AG04450 (cell line): Measurements from ENCODE around the gene ATP8A2. TPM values are rescaled to one million over a fixed set of nuclear protein-coding genes. Genes with fewer than 3 reads are reported as not detected.

Source experiments
- CTCF ChIA-PET: fragments of 300-600, 350-600 bp; formaldehyde crosslinking; extraction: SDS; loops from one replicate; lab custom pipeline; 2022; ENCODE audit warnings: antibody characterized with exemption, inconsistent platforms; lab: Charles Lee
- POLR2A ChIA-PET: fragments of 350-600 bp; formaldehyde crosslinking; extraction: SDS; loops from one replicate; lab custom pipeline; 2021; ENCODE audit warnings: antibody characterized with exemption, inconsistent platforms; lab: Yijun Ruan, JAX
- DNase-seq: peaks from one replicate; pipeline ENCODE4 v3.0.0-alpha.2; 2011; ENCODE audit warnings: low read depth, low spot score
- H3K27ac ChIP-seq: one replicate; pipeline ENCODE4 v1.5.1; 2012; ENCODE audit warnings: low read depth, low read length, control low read depth
- H3K27me3 ChIP-seq: one replicate; pipeline ENCODE4 v1.6.0; 2012; ENCODE audit warnings: low read length; ENCODE audit not compliant: control insufficient read depth, insufficient read depth
- H3K4me3 ChIP-seq: 2 replicates; pipeline ENCODE4 v1.5.1; 2011; ENCODE audit warnings: mild to moderate bottlenecking, low read depth, low read length, control low read depth
- H3K9me3 ChIP-seq: 2 replicates; pipeline ENCODE4 v1.5.1; 2012; ENCODE audit warnings: low read length; ENCODE audit not compliant: control insufficient read depth, insufficient read depth
- CTCF ChIP-seq: IDR thresholded peaks from 2 replicates; pipeline ENCODE4 v1.5.1; 2011; ENCODE audit warnings: low read depth, low read length, control low read depth, inconsistent platforms
- polyA plus RNA-seq: library from polyadenylated mRNA; depleted of rRNA; stranded (reverse); fragments of >200 nt; gene quantifications from 2 replicates; pipeline ENCODE4 v1.2.3, GENCODE V29; 2011

Gene ATP8A2
- polyA plus RNA-seq, 1 experiment, result 0.19 TPM

- Histone ChIP-seq H3K27me3 (no peaks in the 10 kb centered on the region), H3K27ac (no peak overlapping the region), H3K9me3 (no peaks in the 10 kb centered on the region), H3K4me3 (no peak overlapping the region)
- TF ChIP-seq CTCF, result no peak
- POLR2A ChIA-PET, result interaction anchor here (0.6 kb wide), 1 partner anchor 9 kb away, joined by 3 read pairs; no protein-coding TSS in a partner anchor
- CTCF ChIA-PET, result interaction anchor here (0.8 to 1.0 kb wide), 2 partner anchors 21 to 58 kb away, joined by 3 read pairs; no protein-coding TSS in a partner anchor
- no peak for DNase-seq
These were observed 26.2 kb upstream of the ATP8A2 start for GRCh38 chr13:25345576-25345975.

- CTCF ChIA-PET, result interaction anchor here (0.7 to 1.4 kb wide), 3 partner anchors 26 to 234 kb away, joined by 3 to 12 read pairs (median 3); no protein-coding TSS in a partner anchor
- Histone ChIP-seq H3K9me3 (no peaks in the 10 kb centered on the region), H3K4me3 (no peak overlapping the region), H3K27me3 (no peaks in the 10 kb centered on the region), H3K27ac (no peak overlapping the region)
- POLR2A ChIA-PET, result no interaction called here
- no peak for TF ChIP-seq CTCF
- DNase-seq, result no peak
These were observed 24.6 kb upstream of the ATP8A2 start for GRCh38 chr13:25347151-25347550.

- no peak for TF ChIP-seq CTCF
- CTCF ChIA-PET, result no interaction called here
- H3K9me3 ChIP-seq, result no peaks in the 10 kb centered on the region
- H3K27ac ChIP-seq, result no peak overlapping the region
- H3K27me3 ChIP-seq, result peaks cover 8% of the 10 kb centered on the region
- no peak overlapping the region for H3K4me3 ChIP-seq
- no peak for DNase-seq
- POLR2A ChIA-PET, result no interaction called here
These were observed 20.4 kb upstream of the ATP8A2 start for GRCh38 chr13:25351404-25351803.

- Histone ChIP-seq H3K27ac (no peak overlapping the region), H3K4me3 (no peak overlapping the region), H3K27me3 (peaks cover 8% of the 10 kb centered on the region), H3K9me3 (no peaks in the 10 kb centered on the region)
- no peak for DNase-seq
- ChIA-PET CTCF (no interaction called here), POLR2A (no interaction called here)
- TF ChIP-seq CTCF, result no peak
These were observed 19.5 kb upstream of the ATP8A2 start for GRCh38 chr13:25352230-25352629.

GRCh38 chr13:25352806-25353205 lies 19.0 kb upstream of the ATP8A2 start:
- POLR2A ChIA-PET, result no interaction called here
- CTCF ChIA-PET, result no interaction called here
- no peaks in the 10 kb centered on the region for H3K9me3 ChIP-seq
- H3K27me3 ChIP-seq, result peaks cover 8% of the 10 kb centered on the region
- no peak for DNase-seq
- H3K4me3 ChIP-seq, result no peak overlapping the region
- no peak overlapping the region for H3K27ac ChIP-seq
- no peak for TF ChIP-seq CTCF
